Gastroesophageal sphincter (tissue), 4 donors: Measurements from ENCODE around the gene ULK1. TPM values are rescaled to one million over a fixed set of nuclear protein-coding genes. Genes with fewer than 3 reads are reported as not detected.
"Not testable (repeated sequence)": the region's sequence is repeated elsewhere in the genome, so short reads cannot be mapped to it uniquely, and the experiment has no call there.

Experiments
- ATAC-seq: fragments of 150-250 bp; one replicate; pipeline ENCODE4 v1.9.1; 2016; ENCODE audit warnings: mild to moderate bottlenecking, moderate library complexity
- H3K27ac ChIP-seq, 4 donors: fragments of 200-600 bp; sonication (generic) in 3 of 4; 1 replicate in 3 of 4; 2 replicates in 1 of 4; pipeline ENCODE4 v1.5.1; 2016 to 2019
- H3K27me3 ChIP-seq: fragments of 200-600 bp; sonication (generic); one replicate; pipeline ENCODE4 v1.5.1; 2019
- H3K36me3 ChIP-seq, 2 donors: fragments of 200-600 bp; sonication (generic); one replicate each; pipeline ENCODE4 v1.5.1; 2019; ENCODE audit warnings: control low read depth in 1 of 2
- H3K4me1 ChIP-seq, 3 donors: fragments of 200-600 bp; sonication (generic); 1 replicate in 2 of 3; 2 replicates in 1 of 3; pipeline ENCODE4 v1.5.1; 2016 to 2019; ENCODE audit warnings: control low read depth in 2 of 3
- H3K4me3 ChIP-seq, 2 donors: fragments of 200-600 bp; sonication (generic); one replicate each; pipeline ENCODE4 v1.5.1; 2019; ENCODE audit warnings: mild to moderate bottlenecking in 1 of 2, moderate library complexity in 1 of 2
- H3K9me3 ChIP-seq, 3 donors: fragments of 200-600 bp; sonication (generic); one replicate each; pipeline ENCODE4 v1.5.1; 2017 to 2019; ENCODE audit warnings: control low read depth in 2 of 3
- CTCF ChIP-seq, 4 experiments: fragments of 200-600 bp in 2 of 4; fragments of 450-650 bp in 2 of 4; sonication (generic) in 1 of 4; IDR thresholded peaks; one replicate each; pipeline ENCODE4 v1.5.1; 2017 to 2019; ENCODE audit warnings: antibody characterized with exemption in 4 of 4, mild to moderate bottlenecking in 2 of 4, moderate library complexity in 2 of 4
- EP300 ChIP-seq: sonication (generic); formaldehyde crosslinking; IDR thresholded peaks from one replicate; pipeline ENCODE4 v1.6.1; 2017; ENCODE audit warnings: antibody characterized with exemption, mild to moderate bottlenecking
- POLR2A ChIP-seq, 2 donors: fragments of 450-650 bp; IDR thresholded peaks; one replicate each; pipeline ENCODE4 v1.6.1; 2017; ENCODE audit warnings: antibody characterized with exemption in 2 of 2, mild to moderate bottlenecking in 2 of 2, moderate library complexity in 1 of 2
- POLR2AphosphoS5 ChIP-seq: sonication (generic); formaldehyde crosslinking; IDR thresholded peaks from one replicate; pipeline ENCODE4 v1.6.1; 2017; ENCODE audit warnings: antibody characterized with exemption
- WGBS, 2 donors: methylation state at CpG; one replicate each; pipeline ENCODE4 v1.1.5; 2018; ENCODE audit warnings: low coverage in 1 of 2; 5-methylcytosine and 5-hydroxymethylcytosine counted together
- total RNA-seq, 4 donors: library from RNA; depleted of rRNA; stranded (reverse); fragments of >200 nt; gene quantifications; one replicate each; pipeline ENCODE4 v1.1.0, GENCODE V29; 2016

Gene ULK1
- total RNA-seq, 4 donors from 2014 or later, result 10.0 to 34.2 (median 21.8) TPM

GRCh38 chr12:131948166-131948712 is 53.8 kb downstream of the ULK1 start:
- H3K4me1 ChIP-seq, result peaks cover 0 to 36% (median 9%) of the 10 kb centered on the region in 3 donors
- WGBS, 2 donors, result 86% methylated on average over 1 of the region's 1 CpG; no CpG with 5 or more reads in 1 of the 2 donors
- no peak for ATAC-seq
- H3K36me3 ChIP-seq, result peaks cover 0 to 19% of the 10 kb centered on the region in 2 donors
- TF ChIP-seq POLR2A (IDR thresholded peaks at IDR 0.05) (no peak), CTCF (IDR thresholded peaks at IDR 0.05) (no peak)
- no peaks in the 10 kb centered on the region for H3K27me3 ChIP-seq
- H3K4me3 ChIP-seq, result no peak overlapping the region
- H3K9me3 ChIP-seq, result no peaks in the 10 kb centered on the region
- peak overlapping the region in 3 of 4 donors; percentile 78 to 91 (median 89) for H3K27ac ChIP-seq

- H3K27me3 ChIP-seq, ATAC-seq, H3K9me3 ChIP-seq: not testable (repeated sequence)
- H3K4me3 ChIP-seq, result peak overlapping the region in 1 of 2 donors; percentile 100
- H3K36me3 ChIP-seq, result peaks cover 0 to 13% of the 10 kb centered on the region in 2 donors
- 24 to 41% methylated on average over 5 to 16 of the region's 23 CpGs for WGBS, 2 donors
- H3K27ac ChIP-seq, result peak overlapping the region; percentile 2 to 91 (median 84)
- peaks cover 0 to 42% (median 9%) of the 10 kb centered on the region in 3 donors for H3K4me1 ChIP-seq
These were observed 54.5 kb downstream of the ULK1 start for GRCh38 chr12:131948713-131949430.

- Histone ChIP-seq H3K4me3 (peak within 1 kb of the TSS; percentile 88 to 100), H3K36me3 (peaks cover 0 to 5% of the 10 kb centered on the region in 2 donors), H3K27me3 (no peaks in the 10 kb centered on the region), H3K9me3 (no peaks in the 10 kb centered on the region), H3K4me1 (peaks cover 0 to 44% (median 9%) of the 10 kb centered on the region in 3 donors), H3K27ac (peak within 1 kb of the TSS; percentile 70 to 91 (median 84))
- peak; percentile 98 for ATAC-seq
- peak in 3 of 4 experiments; percentile 54 to 88 (median 74) for TF ChIP-seq CTCF (IDR thresholded peaks at IDR 0.05)
- no peak for TF ChIP-seq EP300
- TF ChIP-seq POLR2A (IDR thresholded peaks at IDR 0.05), result peak; percentile 37 to 52
- peak; percentile 46 for TF ChIP-seq POLR2AphosphoS5
- WGBS, 2 donors, result 100% methylated on average over 1 of the region's 97 CpGs; no CpG with 5 or more reads in 1 of the 2 donors
These were observed 55.2 kb downstream of the ULK1 start, which contains the start of gene EP400 for GRCh38 chr12:131949431-131950181. EP400 (plus strand) TSS chr12:131949942; CDS start chr12:131960620, 10,678 bp downstream.

- Histone ChIP-seq H3K9me3 (no peaks in the 10 kb centered on the region), H3K4me1 (peaks cover 0 to 49% (median 9%) of the 10 kb centered on the region in 3 donors), H3K27me3 (no peaks in the 10 kb centered on the region), H3K4me3 (peak overlapping the region; percentile 88 to 100), H3K27ac (peak overlapping the region; percentile 70 to 91 (median 84)), H3K36me3 (no peaks in the 10 kb centered on the region)
- TF ChIP-seq CTCF (IDR thresholded peaks at IDR 0.05), result no peak
- TF ChIP-seq POLR2A (IDR thresholded peaks at IDR 0.05), result no peak
- no peak for TF ChIP-seq POLR2AphosphoS5
- no peak for TF ChIP-seq EP300
- ATAC-seq, result peak; percentile 9
- 0 to 1% methylated on average over 7 to 9 of the region's 79 CpGs for WGBS, 2 donors
These were observed 55.9 kb downstream of the ULK1 start for GRCh38 chr12:131950182-131950913.

GRCh38 chr12:131953810-131954209 is 59.4 kb downstream of the ULK1 start:
- not testable (repeated sequence) for H3K9me3 ChIP-seq, H3K27me3 ChIP-seq, H3K27ac ChIP-seq, H3K36me3 ChIP-seq, H3K4me3 ChIP-seq, ATAC-seq
- H3K4me1 ChIP-seq, result peaks cover 0 to 80% (median 19%) of the 10 kb centered on the region in 3 donors
- 85 to 90% methylated on average over 5 to 9 of the region's 9 CpGs for WGBS, 2 donors

GRCh38 chr12:131954460-131954859 is 60.0 kb downstream of the ULK1 start:
- not testable (repeated sequence) for H3K27ac ChIP-seq, ATAC-seq, H3K27me3 ChIP-seq, H3K4me3 ChIP-seq, H3K9me3 ChIP-seq, H3K36me3 ChIP-seq
- peaks cover 0 to 80% (median 21%) of the 10 kb centered on the region in 3 donors for H3K4me1 ChIP-seq
- 91 to 92% methylated on average over 7 to 8 of the region's 13 CpGs for WGBS, 2 donors
